RWPE2 (cell line): ENCODE data around the gene CR1.

ENCODE experiments used
- ATAC-seq: fragments of 200-7000 bp; cut with Tn5 transposase; 3 replicates; pipeline ENCODE4 v1.9.1; 2021; ENCODE audit warnings: low read depth
- DNase-seq: peaks from one replicate; pipeline ENCODE4 v3.0.0-alpha.2; 2020; ENCODE audit warnings: low spot score
- H3K27ac ChIP-seq: fragments of 450-650 bp; 2 replicates; pipeline ENCODE4 v1.5.1; 2017; ENCODE audit warnings: mild to moderate bottlenecking; ENCODE audit not compliant: poor library complexity, severe bottlenecking
- H3K27me3 ChIP-seq: fragments of 250-450 bp; sonication (Bioruptor Pico); 2 replicates; pipeline ENCODE4 v1.5.1; 2021; ENCODE audit warnings: mild to moderate bottlenecking, moderate library complexity; ENCODE audit not compliant: insufficient read depth, poor library complexity, severe bottlenecking
- H3K36me3 ChIP-seq: fragments of 250-450 bp; sonication (Bioruptor Pico); 2 replicates; pipeline ENCODE4 v1.5.1; 2020; ENCODE audit warnings: low read depth, mild to moderate bottlenecking, moderate library complexity
- H3K4me1 ChIP-seq: fragments of 250-450 bp; sonication (Bioruptor Pico); 2 replicates; pipeline ENCODE4 v1.5.1; 2021; ENCODE audit warnings: mild to moderate bottlenecking, moderate library complexity; ENCODE audit not compliant: insufficient read depth, poor library complexity, severe bottlenecking
- H3K4me3 ChIP-seq: fragments of 250-450 bp; sonication (Bioruptor Pico); 2 replicates; pipeline ENCODE4 v1.5.1; 2021; ENCODE audit warnings: mild to moderate bottlenecking, moderate library complexity; ENCODE audit not compliant: severe bottlenecking
- H3K9me3 ChIP-seq: fragments of 250-450 bp; sonication (Bioruptor Pico); 2 replicates; pipeline ENCODE4 v1.5.1; 2021; ENCODE audit warnings: mild to moderate bottlenecking, moderate library complexity; ENCODE audit not compliant: severe bottlenecking
- TF ChIP-seq, protein P1 (sequence below): fragments of 450-650 bp; IDR thresholded peaks from one replicate; pipeline ENCODE4 v1.5.1; 2017; ENCODE audit warnings: mild to moderate bottlenecking, moderate library complexity; ENCODE audit not compliant: poor library complexity, severe bottlenecking

Gene CR1

DNA sequence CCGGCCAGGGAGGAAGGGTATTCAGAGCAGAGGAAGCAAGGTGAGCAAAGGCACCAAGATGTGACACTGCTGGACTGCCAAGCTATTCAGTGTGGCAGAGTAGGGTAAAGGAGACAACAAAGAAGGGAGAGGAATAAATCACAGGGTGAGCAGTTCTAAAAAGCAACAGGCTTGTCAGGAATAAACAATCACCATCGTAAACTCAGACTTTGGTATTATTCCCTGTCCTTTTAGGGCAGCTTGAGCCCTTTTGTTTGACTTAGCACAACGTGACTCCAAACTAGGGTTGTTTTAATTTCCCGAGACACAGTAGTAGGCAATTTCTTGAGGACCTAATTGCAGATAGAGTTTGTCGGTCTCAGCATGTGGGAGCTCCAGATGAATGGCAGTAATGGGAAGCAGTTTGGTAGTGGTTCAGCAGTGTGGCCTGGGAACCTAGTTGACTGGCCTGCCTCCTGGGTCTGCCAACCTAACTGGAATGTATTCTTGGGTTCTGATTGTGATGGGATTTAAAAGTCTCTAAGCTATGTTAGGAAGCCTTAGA, 153.3 kb downstream of the CR1 start:
- H3K36me3 ChIP-seq: no peaks in the 10 kb centered on the region
- TF ChIP-seq, protein P1, sequence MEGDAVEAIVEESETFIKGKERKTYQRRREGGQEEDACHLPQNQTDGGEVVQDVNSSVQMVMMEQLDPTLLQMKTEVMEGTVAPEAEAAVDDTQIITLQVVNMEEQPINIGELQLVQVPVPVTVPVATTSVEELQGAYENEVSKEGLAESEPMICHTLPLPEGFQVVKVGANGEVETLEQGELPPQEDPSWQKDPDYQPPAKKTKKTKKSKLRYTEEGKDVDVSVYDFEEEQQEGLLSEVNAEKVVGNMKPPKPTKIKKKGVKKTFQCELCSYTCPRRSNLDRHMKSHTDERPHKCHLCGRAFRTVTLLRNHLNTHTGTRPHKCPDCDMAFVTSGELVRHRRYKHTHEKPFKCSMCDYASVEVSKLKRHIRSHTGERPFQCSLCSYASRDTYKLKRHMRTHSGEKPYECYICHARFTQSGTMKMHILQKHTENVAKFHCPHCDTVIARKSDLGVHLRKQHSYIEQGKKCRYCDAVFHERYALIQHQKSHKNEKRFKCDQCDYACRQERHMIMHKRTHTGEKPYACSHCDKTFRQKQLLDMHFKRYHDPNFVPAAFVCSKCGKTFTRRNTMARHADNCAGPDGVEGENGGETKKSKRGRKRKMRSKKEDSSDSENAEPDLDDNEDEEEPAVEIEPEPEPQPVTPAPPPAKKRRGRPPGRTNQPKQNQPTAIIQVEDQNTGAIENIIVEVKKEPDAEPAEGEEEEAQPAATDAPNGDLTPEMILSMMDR: no peak
- no peak overlapping the region for H3K4me3 ChIP-seq
- H3K4me1 ChIP-seq: no peaks in the 10 kb centered on the region
- peaks cover 2% of the 10 kb centered on the region for H3K9me3 ChIP-seq
- no peak overlapping the region for H3K27ac ChIP-seq
- ATAC-seq (no peak), DNase-seq (no peak)
- H3K27me3 ChIP-seq: no peaks in the 10 kb centered on the region

DNA sequence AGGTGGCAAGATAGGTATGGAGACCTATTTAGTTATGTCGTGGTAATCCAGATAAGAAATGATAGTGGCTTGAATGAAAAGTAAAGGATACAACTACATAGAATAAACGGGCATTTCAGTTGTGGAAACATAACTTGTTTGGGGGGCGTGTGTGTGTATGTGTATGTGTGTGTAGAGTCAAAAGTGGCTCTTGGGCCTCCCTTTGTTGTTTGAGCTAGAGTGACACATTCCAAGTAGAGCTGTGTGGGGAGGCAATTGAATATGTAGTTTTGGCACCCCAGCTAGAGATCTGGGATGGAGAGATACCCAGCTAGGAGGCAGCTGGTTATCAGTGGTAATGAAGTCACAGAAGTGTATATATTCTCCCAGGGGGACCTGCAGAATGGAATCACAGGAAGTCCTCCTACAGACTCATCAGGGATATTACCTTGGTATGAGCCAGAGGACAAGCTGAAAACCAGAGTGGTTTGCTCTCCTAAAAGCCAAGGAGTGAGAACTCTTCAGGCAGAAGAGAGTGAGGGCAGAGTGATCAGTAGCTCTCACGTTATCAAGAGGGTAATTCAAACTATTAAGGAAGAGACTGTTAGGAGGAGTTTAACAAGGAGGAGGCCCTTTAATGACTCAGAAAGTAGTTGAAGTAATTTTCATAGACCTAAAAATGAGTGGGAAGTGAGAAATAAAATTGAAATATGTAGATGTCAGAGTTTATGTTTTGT, 154.1 kb downstream of the CR1 start:
- no peak for ATAC-seq

DNA sequence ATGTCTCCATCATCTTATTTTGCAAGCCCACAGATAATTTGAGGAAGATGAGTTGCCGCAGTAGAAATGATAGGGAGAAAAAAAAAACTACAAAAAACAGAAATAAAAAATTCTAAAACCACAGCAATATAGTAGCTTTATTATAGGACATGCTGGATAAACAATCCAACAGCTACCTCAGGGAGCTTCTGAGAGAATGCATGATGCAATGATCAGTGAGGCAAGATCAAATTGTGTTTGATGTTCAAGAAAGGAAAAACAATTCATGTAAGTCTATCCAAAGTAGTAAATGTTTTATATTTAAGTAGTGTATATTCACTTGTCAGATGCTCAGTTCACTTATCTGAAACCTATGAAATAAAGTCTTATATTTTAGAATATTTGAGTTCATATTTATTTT, 155.6 kb downstream of the CR1 start:
- peaks cover 2% of the 10 kb centered on the region for H3K9me3 ChIP-seq
- no peak overlapping the region for H3K4me3 ChIP-seq
- no peaks in the 10 kb centered on the region for H3K36me3 ChIP-seq
- DNase-seq (no peak), ATAC-seq (no peak)
- TF ChIP-seq, protein P1: no peak
- no peaks in the 10 kb centered on the region for H3K27me3 ChIP-seq
- no peaks in the 10 kb centered on the region for H3K4me1 ChIP-seq
- no peak overlapping the region for H3K27ac ChIP-seq

More for the DNA sequence above, 154.1 kb downstream of the CR1 start:
- Histone ChIP-seq H3K9me3 (peaks cover 2% of the 10 kb centered on the region), H3K27ac (no peak overlapping the region), H3K4me1 (no peaks in the 10 kb centered on the region), H3K4me3 (no peak overlapping the region), H3K36me3 (no peaks in the 10 kb centered on the region), H3K27me3 (no peaks in the 10 kb centered on the region)
- TF ChIP-seq, protein P1: no peak
- DNase-seq: no peak

DNA sequence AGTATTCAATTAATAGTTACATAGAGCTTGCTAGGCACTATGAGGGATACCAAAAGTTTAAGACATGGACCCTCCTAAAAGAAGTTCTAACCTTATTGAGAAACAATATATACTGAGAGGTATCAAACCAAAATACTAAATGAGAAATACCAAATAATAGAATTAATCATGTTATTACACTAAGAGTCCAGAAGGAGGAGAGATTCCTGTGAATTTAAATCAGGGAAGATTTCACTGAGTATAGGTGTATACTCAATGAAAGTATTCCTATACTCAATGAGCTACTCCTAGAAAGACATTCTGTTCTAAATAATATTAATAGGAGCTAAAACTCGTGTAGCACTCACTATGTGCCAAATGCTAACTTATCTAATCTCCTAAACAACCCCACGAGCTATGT, 158.4 kb downstream of the CR1 start:
- ATAC-seq (no peak), DNase-seq (no peak)
- Histone ChIP-seq H3K4me3 (no peak overlapping the region), H3K36me3 (no peaks in the 10 kb centered on the region), H3K27me3 (peaks cover 3% of the 10 kb centered on the region), H3K9me3 (peaks cover 2% of the 10 kb centered on the region), H3K27ac (no peak overlapping the region), H3K4me1 (no peaks in the 10 kb centered on the region)
- TF ChIP-seq, protein P1: peak; percentile 27

DNA sequence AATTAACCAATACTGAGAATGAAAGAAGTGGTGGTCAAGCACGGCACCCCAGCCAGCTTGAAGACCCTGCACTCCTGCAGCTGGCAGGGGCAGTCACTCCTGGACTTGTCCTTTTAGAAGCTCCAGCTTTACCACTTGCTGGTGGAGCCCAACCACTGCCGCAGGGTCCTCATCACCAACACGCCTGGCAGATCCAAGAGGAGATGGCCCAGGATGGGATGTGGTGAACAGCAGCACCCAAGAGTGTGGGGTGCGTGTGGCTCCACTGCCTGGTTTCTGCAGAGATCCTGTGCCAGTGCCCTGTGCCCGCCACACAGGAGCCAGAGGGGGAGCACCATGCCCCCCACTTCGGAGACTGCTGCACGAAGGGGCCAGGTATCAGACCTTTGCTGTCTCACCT, 162.5 kb downstream of the CR1 start:
- no peak for ATAC-seq
- H3K9me3 ChIP-seq: no peaks in the 10 kb centered on the region
- no peak overlapping the region for H3K4me3 ChIP-seq
- no peak overlapping the region for H3K27ac ChIP-seq
- DNase-seq: no peak
- H3K36me3 ChIP-seq: no peaks in the 10 kb centered on the region
- H3K4me1 ChIP-seq: no peaks in the 10 kb centered on the region
- H3K27me3 ChIP-seq: peaks cover 3% of the 10 kb centered on the region
- TF ChIP-seq, protein P1: no peak
